ENCODE results near the gene SMARCD3.

SMARCD3 gene

GRCh38 chr7:151272405-151272804 is 23.9 kb upstream of the SMARCD3 start:
- DNase-seq (ENCODE audit: low read depth): no peak

- no peak for DNase-seq (ENCODE audit: low read depth)
Observed at GRCh38 chr7:151271699-151272355, 23.3 kb upstream of the SMARCD3 start.

DNA sequence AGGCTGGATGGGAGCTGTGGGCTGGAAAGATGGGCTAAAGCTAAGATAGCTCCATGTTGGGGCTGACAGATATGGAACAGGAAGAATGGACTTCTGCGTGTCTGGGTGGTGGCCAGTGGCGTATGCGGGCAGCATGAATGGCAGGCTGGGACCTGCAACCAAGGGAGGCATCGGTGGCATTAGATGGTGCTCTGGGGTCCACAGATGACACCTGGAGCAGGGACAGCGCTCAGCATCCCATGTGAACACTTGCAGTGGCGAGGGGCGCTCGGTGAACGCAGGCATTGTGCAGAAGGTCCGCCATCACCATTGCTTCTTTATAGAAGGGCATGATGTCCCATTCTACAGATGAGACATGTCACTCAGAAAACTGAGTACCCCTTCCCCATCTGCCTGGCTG is 21.0 kb upstream of the SMARCD3 start:
- no peak for DNase-seq (ENCODE audit: low read depth)

DNA sequence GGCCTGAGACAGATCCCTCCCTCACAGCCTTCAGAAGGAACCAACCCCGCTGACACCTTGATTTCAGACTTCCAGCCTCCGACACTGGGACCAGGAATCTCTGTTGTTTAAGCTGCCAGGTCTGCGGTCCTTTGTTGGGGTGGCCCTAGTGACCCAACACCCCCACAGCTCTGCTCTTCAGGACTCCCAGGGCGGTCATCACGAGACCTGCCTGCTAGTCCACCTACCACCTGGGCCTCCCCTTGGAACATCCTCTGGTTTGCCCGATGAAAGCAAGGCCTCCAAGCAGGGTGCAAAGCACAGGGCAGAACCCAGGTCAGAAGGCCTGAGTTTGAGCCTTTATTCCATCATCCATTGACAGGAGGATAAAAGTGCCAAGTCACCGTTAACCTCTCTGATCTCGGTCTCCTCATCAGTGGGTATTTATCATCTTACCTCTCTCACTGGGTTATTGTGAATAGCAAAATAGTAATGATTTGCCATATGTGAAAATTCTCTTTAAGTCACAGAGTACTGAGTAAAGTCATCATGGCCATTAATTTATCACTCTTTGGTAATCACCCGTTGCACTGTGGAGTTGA is 16.9 kb upstream of the SMARCD3 start:
- no peak for DNase-seq (ENCODE audit: low read depth)

DNA sequence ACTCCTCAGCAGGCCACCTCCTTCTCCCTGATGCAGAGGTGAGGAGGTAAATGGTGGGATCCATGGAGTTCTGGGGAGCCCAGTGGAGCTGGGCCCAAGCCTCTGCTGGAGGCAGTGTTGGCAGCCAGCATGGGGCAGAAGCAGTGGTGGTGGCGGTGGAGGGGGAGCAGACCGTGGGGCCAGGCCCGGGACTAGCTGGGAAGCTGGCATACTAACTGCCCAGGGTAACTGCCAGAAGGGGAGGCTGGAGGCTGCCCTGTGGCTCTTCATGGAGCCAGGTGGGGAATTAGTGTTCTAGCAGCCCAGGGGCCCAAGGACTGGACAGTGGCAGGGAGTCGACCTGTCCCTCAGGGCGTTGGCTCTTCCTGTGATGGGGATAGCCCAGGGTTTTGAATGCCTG is 16.1 kb upstream of the SMARCD3 start:
- DNase-seq (ENCODE audit: low read depth): no peak

- DNase-seq (ENCODE audit: low read depth): no peak
Observed at GRCh38 chr7:151261529-151261928, 13.0 kb upstream of the SMARCD3 start.

DNA sequence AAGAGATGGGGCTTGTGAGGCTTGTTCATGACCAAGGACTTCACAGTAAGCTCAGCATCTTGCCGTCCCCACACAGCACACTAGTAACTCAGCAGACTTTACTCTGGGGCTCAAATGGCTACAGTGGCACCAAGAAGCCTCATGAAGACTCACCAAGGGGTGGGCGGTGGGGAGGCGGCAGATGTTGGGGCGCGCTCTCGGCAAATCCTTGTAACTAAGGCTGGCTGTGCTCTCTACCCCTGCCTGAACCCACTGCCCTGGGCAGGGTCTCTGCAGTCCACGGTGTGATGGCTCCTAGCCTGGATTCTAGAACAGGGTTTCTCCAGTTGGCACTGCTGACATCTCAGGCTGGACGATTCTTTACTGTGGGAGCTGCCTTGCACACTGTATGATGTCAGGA is 12.4 kb upstream of the SMARCD3 start:
- DNase-seq (ENCODE audit: low read depth): no peak

- no peak for DNase-seq (ENCODE audit: low read depth)
Observed at GRCh38 chr7:151260471-151260870, 12.0 kb upstream of the SMARCD3 start.

DNA sequence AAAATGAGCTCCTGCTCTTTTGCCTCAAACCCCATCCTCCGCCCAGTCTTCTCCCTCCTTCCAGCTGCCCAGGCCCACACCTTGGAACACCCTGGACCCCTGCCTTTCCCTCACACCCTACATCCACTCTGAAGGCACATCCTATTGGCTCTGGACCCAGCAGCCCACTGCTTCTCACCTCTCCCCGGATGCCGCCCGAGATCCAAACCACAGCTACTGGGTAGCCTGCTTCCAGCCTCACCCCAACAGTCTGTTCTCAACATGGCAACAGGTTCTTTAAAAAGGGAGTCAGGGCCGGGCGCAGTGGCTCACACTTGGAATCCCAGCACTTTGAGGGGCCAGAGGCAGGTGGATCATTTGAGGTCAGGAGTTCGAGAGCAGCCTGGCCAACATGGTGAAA is 9.5 kb upstream of the SMARCD3 start:
- no peak for DNase-seq (ENCODE audit: low read depth)

DNA sequence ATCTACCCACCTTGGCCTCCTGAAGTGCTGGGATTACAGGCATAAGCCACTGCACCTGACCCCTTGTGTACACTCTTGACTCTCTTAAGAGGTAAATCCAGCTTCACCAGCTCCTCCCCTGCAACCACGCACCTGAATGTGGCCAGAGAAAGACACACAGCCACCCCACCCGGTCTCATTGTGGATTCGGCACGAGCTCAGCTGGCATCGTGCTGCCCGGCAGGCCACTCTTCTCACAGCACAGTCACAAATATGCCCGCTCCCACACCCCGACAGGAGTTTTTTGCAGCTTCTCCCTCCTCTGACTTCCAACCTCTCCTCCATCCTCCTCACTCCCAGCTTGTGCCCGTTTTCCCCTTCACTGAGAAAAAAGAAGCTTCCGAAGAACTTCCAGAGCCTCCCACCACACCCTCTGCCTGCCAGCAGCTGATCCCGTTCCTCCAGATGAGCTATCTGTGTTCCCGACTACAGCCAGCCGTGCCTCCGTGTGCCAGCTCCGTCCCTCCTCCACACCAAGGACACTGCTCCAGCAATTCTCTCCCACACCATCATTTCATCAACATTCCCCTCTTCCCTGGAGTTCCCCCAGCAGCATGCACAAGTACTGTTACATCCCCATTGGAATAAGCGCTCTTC is 8.0 kb upstream of the SMARCD3 start:
- DNase-seq (ENCODE audit: low read depth): no peak

DNA sequence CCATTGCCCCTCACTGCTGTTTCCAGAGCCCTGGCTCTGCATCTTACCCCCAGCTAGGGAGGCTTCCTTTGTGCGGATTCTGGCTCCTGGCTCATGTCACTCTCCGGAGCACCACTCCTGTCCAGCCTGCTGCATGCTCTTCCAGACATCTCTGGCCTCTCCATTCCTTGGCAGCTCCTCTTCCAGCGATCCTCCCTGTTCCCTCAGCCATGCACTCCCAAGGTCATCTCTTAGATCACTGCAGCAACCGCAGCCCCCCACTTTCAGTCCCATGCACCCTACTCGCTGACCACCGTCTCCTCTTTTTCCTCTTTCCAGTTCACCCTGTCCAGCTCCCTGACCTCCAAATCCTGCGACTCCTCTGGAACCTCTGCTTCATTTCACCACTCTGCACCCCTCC is 6.9 kb upstream of the SMARCD3 start:
- no peak for DNase-seq (ENCODE audit: low read depth)

DNA sequence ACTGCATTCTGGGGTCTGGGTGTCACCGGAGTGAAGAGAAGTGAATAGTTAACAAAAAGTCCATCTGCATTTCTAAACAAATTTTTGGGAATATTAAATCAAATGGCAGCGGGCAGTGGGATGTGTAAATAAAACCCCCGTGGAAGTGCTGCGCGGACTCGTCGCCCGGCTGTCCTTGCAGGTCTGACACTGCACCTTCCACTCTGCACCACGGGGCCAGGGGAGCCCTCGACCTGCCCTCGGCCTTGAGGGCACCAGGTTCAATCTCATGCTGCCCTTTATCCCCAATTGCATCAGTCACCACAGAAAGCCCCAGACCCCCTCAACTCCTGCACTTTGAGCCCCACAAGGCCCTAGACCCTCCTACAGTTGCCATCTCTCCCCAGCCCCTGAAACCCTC is 6.4 kb upstream of the SMARCD3 start:
- DNase-seq (ENCODE audit: low read depth): no peak

- DNase-seq (ENCODE audit: low read depth): no peak
Observed at GRCh38 chr7:151254316-151254715, 5.8 kb upstream of the SMARCD3 start.

DNA sequence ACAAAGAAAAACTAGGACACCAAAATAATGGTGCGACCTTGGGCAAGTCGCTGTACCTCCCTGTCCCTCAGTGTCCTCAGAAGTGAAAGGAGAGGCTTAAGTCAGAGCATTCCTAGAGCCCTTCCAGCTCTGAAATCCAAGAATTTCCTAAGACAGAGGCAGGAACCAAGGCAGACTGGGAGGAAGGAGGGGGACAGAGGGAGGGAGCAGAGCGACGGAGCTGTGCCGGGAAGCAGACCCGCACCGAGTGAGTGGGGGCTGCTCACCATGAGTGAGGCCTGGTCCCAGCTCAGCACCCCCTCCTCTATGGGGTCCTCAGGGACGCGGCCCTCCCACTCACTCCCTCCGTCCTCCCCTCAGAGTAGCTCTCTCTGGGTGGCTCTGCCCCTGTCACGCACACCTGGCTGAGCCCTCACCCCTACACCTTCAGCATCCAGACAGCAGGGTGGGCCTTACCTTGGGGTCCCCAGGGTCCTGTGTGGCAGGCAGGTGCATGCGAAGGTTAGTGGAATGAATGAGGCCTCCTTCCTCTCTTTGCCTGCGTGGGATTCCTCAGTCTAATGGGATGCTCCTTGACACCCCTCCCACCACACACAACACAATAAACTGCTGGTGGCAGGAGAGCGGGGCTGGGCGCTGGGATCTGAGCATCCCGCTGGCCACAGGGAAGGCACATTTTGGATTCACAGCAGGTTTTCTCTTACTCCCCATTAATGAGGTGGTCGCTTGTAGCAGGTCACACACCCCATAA is 4.6 kb upstream of the SMARCD3 start:
- DNase-seq (ENCODE audit: low read depth): no peak

- no peak for DNase-seq (ENCODE audit: low read depth)
Observed at GRCh38 chr7:151252561-151252835, 4.0 kb upstream of the SMARCD3 start.

- no peak for DNase-seq (ENCODE audit: low read depth)
Observed at GRCh38 chr7:151251689-151252560, 3.4 kb upstream of the SMARCD3 start.

DNA sequence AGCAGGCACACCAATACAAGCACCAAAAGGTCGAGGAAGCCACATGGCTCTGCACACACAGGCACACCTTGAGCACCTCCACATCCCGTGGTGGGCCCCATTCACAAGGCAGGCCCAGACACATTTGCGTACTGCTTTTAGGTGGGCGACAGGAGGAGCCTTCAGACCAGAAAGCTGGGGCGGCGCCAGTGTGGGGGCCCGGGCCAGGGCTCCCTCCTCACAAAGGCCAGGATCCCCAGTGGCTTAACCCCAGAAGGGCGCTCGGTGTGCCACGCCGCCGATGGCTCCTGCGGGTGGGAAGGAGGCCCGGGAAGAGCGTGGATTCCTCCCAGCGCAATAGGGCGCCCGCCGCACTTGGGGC is 2.8 kb upstream of the SMARCD3 start:
- DNase-seq (ENCODE audit: low read depth): no peak

- no peak for DNase-seq (ENCODE audit: low read depth)
Observed at GRCh38 chr7:151250181-151251132, 2.0 kb upstream of the SMARCD3 start.

DNA sequence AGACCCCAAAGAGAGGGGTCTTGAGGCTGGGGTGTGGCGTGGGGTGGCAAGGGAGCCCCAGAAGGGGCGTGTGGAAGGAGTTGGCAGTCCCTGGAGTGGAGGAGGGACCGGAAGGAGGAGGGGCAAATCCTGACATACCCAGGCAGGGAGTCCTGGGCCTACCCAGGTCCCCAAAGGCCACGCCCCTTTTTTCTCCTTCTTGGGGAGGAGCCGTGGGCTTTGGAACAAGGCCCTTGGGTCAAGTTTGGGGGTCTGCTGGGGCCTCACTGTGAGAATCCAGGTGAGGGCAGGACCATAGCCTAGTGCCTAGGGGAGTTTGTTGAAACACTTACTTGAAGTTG is 1.2 kb upstream of the SMARCD3 start:
- no peak for DNase-seq (ENCODE audit: low read depth)

DNA sequence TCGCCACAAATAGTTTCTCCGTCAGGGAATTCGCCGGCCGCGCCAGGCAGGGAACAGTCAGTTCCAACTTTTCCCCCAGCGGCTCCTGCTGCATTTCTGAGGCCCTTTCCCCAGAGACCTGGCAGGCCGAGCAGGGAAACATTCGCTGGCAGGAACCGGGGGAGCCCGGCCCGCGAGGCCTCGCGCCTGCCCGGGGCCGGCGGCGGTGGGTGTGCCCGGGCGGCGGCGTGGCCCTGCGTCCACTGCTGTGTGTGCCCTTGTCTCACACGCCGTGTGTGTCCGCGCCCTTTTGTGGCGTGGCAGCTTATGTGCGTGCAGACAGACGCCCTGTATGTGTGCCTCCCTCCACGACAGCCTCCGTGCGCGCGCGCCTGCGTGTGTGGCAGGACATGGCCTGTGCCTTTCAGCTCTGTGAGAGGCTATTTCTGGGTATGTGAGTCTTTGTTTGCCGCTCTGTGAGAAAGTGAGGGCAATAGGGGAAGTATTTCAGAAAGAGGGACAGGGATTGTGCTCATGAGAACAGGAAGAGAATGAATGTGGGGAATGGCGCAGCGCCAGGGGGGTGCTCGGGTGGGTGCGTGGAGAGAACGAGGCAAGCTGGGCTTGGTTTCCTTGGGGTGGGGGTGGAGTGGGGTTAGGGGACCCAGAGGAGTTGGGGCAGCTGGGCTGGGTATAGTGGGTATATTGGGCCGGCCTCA is 689 bp upstream of the SMARCD3 start:
- DNase-seq (ENCODE audit: low read depth): peak; percentile 38
